HG03066 (cell line): ENCODE data around the gene CARD18.
"Not testable (repeated sequence)": the region's sequence is repeated elsewhere in the genome, so short reads cannot be mapped to it uniquely, and the experiment has no call there.

Experiments used
- ATAC-seq: cut with Tn5 transposase; IDR thresholded peaks from one replicate; pipeline ENCODE4 v1.9.1; 2021; ENCODE audit warnings: low read depth; ENCODE audit not compliant: unreplicated experiment

Gene CARD18

DNA sequence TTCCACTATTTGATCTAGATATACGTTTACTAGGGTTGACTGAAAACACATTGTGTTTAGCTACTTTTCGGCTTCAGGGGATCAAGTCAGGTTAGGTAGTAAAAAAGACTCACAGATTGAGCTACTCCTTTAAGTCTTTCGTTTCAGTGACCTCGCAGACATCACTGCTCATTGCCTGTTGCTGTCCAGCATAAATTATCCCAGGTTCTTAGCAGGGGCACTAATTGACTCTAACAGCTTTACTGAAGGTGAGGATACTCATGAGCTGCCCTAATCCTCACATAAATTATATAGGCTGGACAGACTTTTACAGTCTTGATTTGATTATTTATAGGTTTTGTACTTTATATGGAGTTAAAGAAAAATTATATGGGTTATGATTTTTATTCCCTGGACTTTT lies 3.7 kb downstream of the CARD18 start:
- no peak for ATAC-seq

DNA sequence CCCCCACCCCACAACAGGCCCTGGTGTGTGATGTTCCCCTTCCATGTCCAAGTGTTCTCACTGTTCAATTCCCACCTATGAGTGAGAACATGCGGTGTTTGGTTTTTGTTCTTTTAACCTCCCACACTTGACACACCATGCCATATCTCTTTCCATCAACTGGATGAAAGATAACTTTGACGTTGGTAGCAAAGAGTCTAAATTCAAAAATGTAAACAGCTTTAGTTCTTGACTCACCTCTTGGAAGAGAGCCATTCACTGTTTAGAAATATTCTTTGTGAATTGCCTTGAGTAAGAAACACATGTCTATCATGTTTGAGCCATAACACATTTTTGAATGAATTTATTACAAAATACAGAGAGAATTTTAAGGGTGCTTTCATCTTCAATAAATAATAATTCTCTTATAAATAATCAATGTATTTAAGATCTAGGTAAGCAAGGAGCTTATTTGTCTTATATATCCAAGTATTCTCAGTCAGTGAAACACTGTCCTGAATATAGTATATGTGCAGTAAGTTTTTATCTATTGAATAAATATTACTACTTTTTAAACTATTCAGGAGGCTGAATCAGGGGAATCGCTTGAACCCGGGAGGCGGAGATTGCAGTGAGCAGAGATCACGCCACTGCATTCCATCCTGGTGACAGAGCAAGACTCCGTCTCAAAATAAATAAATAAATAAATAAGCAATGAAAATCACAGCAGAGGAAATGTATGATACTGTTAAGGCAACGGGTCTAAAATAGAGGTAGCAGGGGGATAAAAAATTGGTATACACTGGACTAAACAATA lies 6.7 kb downstream of the CARD18 start:
- ATAC-seq, result no peak

DNA sequence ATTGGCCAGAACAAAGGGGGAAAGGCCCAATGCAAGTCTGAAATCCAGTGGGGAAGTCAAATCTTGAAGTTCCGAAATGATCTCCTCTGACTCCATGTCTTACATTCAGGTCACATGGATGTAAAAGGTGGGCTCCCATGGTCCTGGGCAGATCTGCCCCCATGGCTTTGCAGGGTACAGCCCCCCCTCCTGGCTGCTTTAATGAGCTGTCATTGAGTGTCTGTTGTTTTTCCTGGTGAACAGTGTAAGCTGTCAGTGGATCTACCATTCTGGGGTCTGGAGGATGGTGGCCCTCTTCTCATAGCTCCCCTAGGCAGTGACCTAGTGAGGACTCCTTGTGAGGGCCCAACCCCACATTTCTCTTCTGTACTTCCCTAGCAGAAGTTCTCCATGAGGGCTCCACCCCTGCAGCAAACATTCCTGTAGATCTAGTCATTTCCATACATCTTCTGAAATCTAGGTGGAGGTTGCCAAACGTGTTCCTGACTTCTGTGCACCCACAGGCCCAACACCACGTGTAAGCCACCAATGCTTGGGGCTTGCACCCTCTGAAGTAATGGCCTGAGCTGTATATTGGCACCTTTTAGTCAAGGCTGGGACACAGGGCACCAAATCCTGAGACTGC lies 9.3 kb downstream of the CARD18 start:
- no peak for ATAC-seq

- no peak for ATAC-seq
Measured at GRCh38 chr11:105124756-105125155, 14.8 kb downstream of the CARD18 start.

- ATAC-seq, result no peak
Measured at GRCh38 chr11:105111145-105111944, 28.2 kb downstream of the CARD18 start.

GRCh38 chr11:105110688-105111030 lies 28.9 kb downstream of the CARD18 start:
- ATAC-seq, result no peak

GRCh38 chr11:105109855-105110687 lies 29.5 kb downstream of the CARD18 start:
- no peak for ATAC-seq

- ATAC-seq, result no peak
Measured at GRCh38 chr11:105109321-105109720, 30.2 kb downstream of the CARD18 start.

DNA sequence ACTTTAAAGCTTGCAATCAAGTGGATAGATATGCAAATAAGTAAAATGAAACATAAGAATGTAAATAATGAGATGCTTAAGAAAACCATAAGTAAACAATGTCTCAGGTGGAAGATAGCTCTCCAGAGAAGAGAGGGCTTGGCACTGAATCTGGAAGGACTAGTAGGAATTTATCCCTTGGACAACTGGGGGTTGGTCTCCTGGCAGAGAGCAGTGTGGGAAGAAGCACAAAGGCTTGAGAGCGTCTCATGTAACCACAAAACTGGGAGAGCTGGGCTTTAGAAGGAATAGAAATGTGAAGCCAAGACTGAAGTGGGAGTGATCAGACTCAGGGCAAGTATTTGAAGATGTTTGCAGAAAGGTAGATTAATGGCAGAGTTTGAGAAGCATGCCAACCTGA lies 31.3 kb downstream of the CARD18 start:
- no peak for ATAC-seq

DNA sequence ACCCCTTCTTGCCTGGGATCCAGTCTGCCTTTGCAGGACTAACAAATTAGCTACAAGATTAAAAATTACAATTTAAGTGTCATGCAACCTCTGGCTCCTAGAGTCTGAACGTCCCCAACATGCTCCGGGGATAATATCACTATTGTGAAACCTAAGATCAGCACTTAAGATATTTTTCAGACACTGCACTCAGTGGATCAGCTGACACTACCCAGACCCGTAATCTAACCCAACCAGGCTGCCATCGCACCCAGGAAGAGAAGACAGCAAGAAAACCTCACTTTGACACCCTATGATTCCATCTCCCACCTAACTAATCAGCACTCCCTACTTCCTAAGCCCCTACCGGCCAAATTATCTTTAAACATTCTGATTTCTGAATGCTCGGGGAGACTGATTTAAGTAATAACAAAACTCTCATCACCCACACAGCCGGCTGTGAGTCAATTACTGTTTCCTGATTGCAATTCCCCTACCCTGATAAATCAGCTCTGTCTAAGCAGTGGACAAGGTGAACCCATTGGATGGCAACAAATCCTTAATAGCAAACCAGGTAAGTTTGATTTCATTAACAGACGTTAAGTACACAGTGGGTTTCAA lies 32.2 kb downstream of the CARD18 start:
- not testable (repeated sequence) for ATAC-seq

GRCh38 chr11:105106140-105106539 lies 33.4 kb downstream of the CARD18 start:
- ATAC-seq, result no peak

DNA sequence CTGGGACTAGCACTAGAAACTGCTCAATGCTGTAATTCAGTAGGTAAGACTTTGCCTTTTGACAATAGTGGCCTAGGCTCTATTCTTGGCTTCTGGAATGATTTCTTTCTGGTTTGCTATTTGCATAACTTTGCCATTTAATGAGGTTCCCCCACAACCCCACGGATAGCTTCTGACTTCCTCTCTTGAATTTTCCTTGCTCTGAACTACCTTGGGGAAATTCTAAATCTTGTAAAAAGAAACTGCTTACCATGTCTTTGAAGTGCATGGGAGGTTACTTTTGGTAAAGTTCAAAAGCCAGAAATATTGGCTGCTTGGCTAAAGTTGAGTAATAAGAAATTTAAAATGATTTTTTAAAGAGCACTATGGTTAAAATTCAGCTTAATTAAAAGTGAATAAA lies 35.3 kb downstream of the CARD18 start:
- no peak for ATAC-seq

DNA sequence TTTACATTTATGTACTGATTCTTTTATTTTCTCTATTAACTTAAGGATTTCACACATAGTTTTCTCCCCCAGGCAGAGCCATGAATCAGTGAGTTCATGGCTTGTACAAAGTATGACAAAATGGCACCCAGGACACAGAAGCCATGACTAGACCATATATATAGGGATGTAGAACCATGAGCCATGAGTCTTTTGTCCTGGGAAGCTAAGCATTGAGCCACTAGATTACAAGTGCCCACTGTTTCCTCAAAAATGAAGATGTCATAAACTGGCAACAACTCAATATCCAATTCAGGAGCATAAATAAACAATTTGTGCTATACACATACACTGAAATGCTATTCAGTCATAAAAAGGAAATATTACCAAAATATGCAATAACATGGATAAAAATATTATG lies 36.2 kb downstream of the CARD18 start:
- no peak for ATAC-seq

- not testable (repeated sequence) for ATAC-seq
Measured at GRCh38 chr11:105102079-105102581, 37.4 kb downstream of the CARD18 start.

DNA sequence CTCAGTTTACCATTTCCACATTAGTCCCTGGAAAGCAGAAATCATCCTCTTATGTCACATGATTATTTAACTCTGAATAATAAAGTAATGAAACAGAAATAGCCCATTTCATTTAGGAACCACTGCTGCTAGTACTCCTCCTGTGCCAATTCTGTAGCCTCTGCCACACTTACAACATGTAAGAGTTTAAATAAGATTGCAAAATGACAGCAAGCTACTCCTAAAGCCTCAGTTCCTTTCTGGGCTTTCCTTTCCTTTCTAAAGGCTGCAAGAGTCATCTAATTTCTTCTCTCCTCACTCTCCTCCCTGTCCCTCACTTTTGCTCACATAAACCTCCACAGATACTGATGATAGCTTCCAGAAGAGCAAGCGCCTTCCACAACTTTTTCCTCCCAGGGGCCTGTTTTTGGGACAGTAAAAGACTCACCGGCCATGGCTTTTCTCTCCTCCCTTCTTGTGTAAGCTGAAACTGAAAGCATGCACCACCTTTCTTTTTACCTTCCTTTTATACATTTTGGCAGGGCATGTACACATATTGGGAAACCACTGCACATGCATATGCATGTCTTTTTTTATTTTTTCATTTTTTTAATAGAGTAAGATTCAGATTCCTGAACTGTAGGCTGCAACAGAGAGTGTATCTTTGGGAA lies 38.5 kb downstream of the CARD18 start:
- no peak for ATAC-seq

GRCh38 chr11:105100206-105100605 lies 39.4 kb downstream of the CARD18 start:
- ATAC-seq, result no peak

DNA sequence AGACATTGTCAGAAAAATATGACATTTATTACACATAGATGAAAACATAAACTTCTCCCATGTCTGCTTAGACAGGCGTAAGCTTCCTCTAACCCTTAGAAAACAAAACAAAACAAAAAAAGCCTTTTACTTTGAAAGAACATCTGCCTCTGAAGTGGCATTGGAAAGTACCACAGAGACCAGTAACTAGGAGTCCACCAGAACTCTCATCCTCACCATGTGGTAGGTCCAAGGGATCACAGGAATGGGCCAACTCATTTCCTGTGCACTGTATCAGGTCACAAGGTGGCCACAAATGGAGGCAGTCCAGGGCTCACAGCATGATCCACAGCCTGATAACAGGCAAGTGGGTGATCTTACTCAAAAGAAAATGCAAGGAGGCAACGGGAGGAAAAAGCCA lies 40.0 kb downstream of the CARD18 start:
- not testable (repeated sequence) for ATAC-seq

GRCh38 chr11:105092256-105093239 lies 47.0 kb downstream of the CARD18 start:
- no peak for ATAC-seq
